ENCODE measurements around the gene HEG1. TPM values are rescaled to one million over a fixed set of nuclear protein-coding genes. Genes with fewer than 3 reads are reported as not detected.

Gene HEG1
- total RNA-seq, 6 experiments from 2014 or later = 3.5 to 14.9 (median 10.8) TPM

GRCh38 chr3:124999897-125000435 is 55.8 kb downstream of the HEG1 start:
- Histone ChIP-seq H3K27ac (no peak overlapping the region), H3K9me3 (no peaks in the 10 kb centered on the region), H3K36me3 (no peaks in the 10 kb centered on the region), H3K4me3 (no peak overlapping the region), H3K4me1 (peaks cover 0 to 34% (median 11%) of the 10 kb centered on the region in 4 donors), H3K27me3 (no peaks in the 10 kb centered on the region)
- 57% methylated on average over 2 of the region's 2 CpGs for WGBS (ENCODE audit: insufficient coverage, low coverage, low lambda C conversion rate, missing lambda C conversion rate)
- ATAC-seq = no peak
- DNase-seq = no peak
- TF ChIP-seq POLR2A (IDR thresholded peaks at IDR 0.05) (no peak), CTCF (IDR thresholded peaks at IDR 0.05) (no peak)
- intact Hi-C loops (cut with DNase I) = no loop called here

- Histone ChIP-seq H3K27me3 (no peaks in the 10 kb centered on the region), H3K36me3 (no peaks in the 10 kb centered on the region), H3K27ac (no peak overlapping the region), H3K4me1 (peaks cover 0 to 34% (median 11%) of the 10 kb centered on the region in 4 donors), H3K4me3 (no peak overlapping the region), H3K9me3 (no peaks in the 10 kb centered on the region)
- 43% methylated on average over 1 of the region's 1 CpG for WGBS (ENCODE audit: insufficient coverage, low coverage, low lambda C conversion rate, missing lambda C conversion rate)
- DNase-seq = no peak
- no peak for ATAC-seq
- no peak for TF ChIP-seq POLR2A (IDR thresholded peaks at IDR 0.05)
- intact Hi-C loops (cut with DNase I) = no loop called here
These were observed 56.5 kb downstream of the HEG1 start for GRCh38 chr3:124999317-124999716.

- Histone ChIP-seq H3K9me3 (no peaks in the 10 kb centered on the region), H3K4me1 (peaks cover 0 to 33% (median 11%) of the 10 kb centered on the region in 4 donors), H3K27ac (no peak overlapping the region), H3K4me3 (no peak overlapping the region), H3K36me3 (no peaks in the 10 kb centered on the region), H3K27me3 (no peaks in the 10 kb centered on the region)
- no CpG with 5 or more reads among the region's 3 CpGs for WGBS (ENCODE audit: insufficient coverage, low coverage, low lambda C conversion rate, missing lambda C conversion rate)
- no peak for ATAC-seq
- DNase-seq = no peak
- TF ChIP-seq POLR2A (IDR thresholded peaks at IDR 0.05) (no peak), CTCF (IDR thresholded peaks at IDR 0.05) (no peak)
- intact Hi-C loops (cut with DNase I) = no loop called here
These were observed 57.6 kb downstream of the HEG1 start for GRCh38 chr3:124998247-124998630.

GRCh38 chr3:124997303-124998246 is 58.2 kb downstream of the HEG1 start:
- intact Hi-C loops (cut with DNase I) = no loop called here
- Histone ChIP-seq H3K4me1 (peaks cover 0 to 29% (median 12%) of the 10 kb centered on the region in 4 donors), H3K36me3 (no peaks in the 10 kb centered on the region), H3K4me3 (no peak overlapping the region), H3K27me3 (no peaks in the 10 kb centered on the region), H3K9me3 (no peaks in the 10 kb centered on the region), H3K27ac (no peak overlapping the region)
- WGBS (ENCODE audit: insufficient coverage, low coverage, low lambda C conversion rate, missing lambda C conversion rate) = 83% methylated on average over 18 of the region's 21 CpGs
- DNase-seq = no peak
- no peak for TF ChIP-seq CTCF (IDR thresholded peaks at IDR 0.05)
- TF ChIP-seq POLR2A (IDR thresholded peaks at IDR 0.05) = no peak
- ATAC-seq = no peak

GRCh38 chr3:124995460-124995994 is 60.3 kb downstream of the HEG1 start:
- TF ChIP-seq POLR2A (IDR thresholded peaks at IDR 0.05) = no peak
- TF ChIP-seq CTCF (IDR thresholded peaks at IDR 0.05) = peak; percentile 78 to 85 (median 82)
- ATAC-seq (peak; percentile 81 to 90 (median 86)), DNase-seq (peak in 2 of 3 donors; percentile 54 to 68)
- peak overlapping the region in 1 of 3 donors; percentile 44 for H3K27ac ChIP-seq
- no peaks in the 10 kb centered on the region for H3K27me3 ChIP-seq
- WGBS (ENCODE audit: insufficient coverage, low coverage, low lambda C conversion rate, missing lambda C conversion rate) = 25% methylated on average over 6 of the region's 6 CpGs
- peaks cover 0 to 5% (median 0%) of the 10 kb centered on the region in 4 donors for H3K36me3 ChIP-seq
- H3K9me3 ChIP-seq = no peaks in the 10 kb centered on the region
- H3K4me1 ChIP-seq = peaks cover 0 to 25% (median 10%) of the 10 kb centered on the region in 4 donors
- peak overlapping the region in 1 of 3 donors; percentile 27 for H3K4me3 ChIP-seq
- intact Hi-C loops (cut with DNase I) = no loop called here
